ENCODE measurements around the gene SESN3.
"Not testable (repeated sequence)": the region's sequence is repeated elsewhere in the genome, so short reads cannot be mapped to it uniquely, and the experiment has no call there.

Gene SESN3, protein sequence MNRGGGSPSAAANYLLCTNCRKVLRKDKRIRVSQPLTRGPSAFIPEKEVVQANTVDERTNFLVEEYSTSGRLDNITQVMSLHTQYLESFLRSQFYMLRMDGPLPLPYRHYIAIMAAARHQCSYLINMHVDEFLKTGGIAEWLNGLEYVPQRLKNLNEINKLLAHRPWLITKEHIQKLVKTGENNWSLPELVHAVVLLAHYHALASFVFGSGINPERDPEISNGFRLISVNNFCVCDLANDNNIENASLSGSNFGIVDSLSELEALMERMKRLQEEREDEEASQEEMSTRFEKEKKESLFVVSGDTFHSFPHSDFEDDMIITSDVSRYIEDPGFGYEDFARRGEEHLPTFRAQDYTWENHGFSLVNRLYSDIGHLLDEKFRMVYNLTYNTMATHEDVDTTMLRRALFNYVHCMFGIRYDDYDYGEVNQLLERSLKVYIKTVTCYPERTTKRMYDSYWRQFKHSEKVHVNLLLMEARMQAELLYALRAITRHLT

DNA sequence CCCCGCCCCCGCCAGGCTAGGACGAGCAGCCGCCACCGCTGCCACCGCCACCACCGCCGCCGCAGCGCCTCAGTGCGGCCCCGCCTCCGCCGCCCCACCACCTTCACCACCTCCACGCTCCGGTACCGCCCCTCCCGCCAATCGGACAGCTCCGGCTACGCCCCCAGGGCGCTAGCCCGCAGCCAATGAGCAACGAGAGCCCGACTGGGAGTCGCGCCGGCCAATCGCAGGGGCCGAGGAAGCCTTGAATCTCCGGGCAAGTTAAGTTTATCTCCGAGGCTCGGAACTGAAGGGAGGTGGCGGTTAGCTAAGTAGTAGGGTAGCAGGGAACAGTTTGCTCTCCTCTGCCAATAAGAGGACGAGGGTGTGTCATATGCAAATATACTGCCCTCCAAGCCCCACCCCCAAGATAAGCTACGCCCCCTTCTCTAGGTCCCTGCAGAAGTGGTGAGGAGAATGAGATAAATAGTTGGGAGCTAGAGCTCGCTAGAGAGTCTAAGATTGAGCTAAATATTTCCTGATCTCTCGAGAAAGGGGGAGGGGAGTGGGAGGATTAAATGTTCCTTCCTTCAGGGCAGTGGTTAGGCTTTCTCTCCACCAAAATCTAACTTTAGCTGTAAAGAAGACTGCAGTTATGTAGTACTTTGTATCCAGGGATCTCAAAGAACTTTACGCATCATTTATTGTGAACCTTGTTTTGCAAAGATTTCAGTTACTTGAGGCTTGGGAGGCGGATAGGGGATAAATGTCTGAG lies at the start of gene SESN3:
TSS of gene SESN3 (minus strand) at position 76 of the 754 bp plus-strand sequence. CDS start 342 bp downstream, outside the sequence.
- DNase-seq (ENCODE audit: extremely low spot score) = peak; percentile 93

DNA sequence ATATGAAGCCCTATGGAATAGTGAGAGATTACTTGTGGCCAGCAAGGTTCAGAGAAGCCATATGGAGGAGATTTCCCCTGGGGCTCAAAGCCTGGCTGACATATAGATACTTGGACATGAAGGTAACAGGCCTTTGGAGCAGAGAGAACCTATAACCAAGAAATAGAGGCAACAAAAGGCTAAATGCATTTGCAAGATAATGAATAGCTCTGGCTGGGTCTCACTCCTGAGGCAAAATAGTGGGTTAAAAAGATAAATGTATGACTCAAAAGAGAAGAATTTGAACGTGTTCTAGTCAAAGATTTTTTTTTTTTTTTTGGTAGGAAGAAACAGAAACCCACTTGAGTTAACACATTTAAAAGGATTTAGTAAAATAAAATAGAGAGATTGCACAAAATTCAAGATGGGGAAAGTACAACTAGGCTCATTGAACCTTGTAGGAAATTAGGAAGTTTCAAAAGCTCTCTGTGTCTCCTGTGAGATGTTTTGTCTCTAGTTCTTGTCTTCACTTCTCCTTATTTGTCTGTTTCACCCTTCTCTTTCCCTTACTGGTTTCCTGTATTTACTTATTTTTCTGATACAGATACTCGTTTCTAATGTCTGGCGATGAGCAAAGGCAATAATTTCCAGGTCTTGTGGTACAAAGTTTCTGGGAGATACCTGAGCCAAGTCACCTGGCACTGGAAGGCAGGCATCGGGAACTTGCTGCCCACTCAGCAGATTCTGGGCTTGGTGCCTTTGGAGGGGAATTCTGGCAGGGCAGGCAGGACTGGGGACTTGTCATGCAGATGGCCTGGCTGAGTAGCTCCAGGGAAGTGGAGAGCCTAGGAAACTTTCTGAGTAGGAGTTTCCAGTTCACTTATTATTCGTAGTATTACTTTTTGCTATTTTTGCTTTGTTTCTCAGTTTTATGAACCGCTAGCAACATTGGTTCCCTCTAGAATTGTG lies 49.2 kb upstream of the SESN3 start:
- ChIA-PET CTCF (interaction anchor here (1.5 kb wide), 1 partner anchor 16 kb away, joined by 4 read pairs; no protein-coding TSS in a partner anchor), POLR2A (no interaction called here)
- TF ChIP-seq, protein P1, sequence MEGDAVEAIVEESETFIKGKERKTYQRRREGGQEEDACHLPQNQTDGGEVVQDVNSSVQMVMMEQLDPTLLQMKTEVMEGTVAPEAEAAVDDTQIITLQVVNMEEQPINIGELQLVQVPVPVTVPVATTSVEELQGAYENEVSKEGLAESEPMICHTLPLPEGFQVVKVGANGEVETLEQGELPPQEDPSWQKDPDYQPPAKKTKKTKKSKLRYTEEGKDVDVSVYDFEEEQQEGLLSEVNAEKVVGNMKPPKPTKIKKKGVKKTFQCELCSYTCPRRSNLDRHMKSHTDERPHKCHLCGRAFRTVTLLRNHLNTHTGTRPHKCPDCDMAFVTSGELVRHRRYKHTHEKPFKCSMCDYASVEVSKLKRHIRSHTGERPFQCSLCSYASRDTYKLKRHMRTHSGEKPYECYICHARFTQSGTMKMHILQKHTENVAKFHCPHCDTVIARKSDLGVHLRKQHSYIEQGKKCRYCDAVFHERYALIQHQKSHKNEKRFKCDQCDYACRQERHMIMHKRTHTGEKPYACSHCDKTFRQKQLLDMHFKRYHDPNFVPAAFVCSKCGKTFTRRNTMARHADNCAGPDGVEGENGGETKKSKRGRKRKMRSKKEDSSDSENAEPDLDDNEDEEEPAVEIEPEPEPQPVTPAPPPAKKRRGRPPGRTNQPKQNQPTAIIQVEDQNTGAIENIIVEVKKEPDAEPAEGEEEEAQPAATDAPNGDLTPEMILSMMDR (IDR thresholded peaks at IDR 0.05; ENCODE audit: control extremely low read depth, extremely low read depth, low read depth, missing control alignments) = no peak
- peak; percentile 20 for DNase-seq (ENCODE audit: extremely low spot score)

More for the DNA sequence above, at the start of gene SESN3:
- ChIA-PET CTCF (interaction anchor here (0.9 to 4.1 kb wide), 13 partner anchors 10 to 535 kb away, joined by 3 to 19 read pairs (median 4); no protein-coding TSS in a partner anchor), POLR2A (interaction anchor here (0.7 to 1.7 kb wide), 9 partner anchors 14 to 1158 kb away, joined by 3 to 10 read pairs (median 4); partner anchors contain the start of genes CCDC82, FAM76B, JRKL and MTMR2)
- TF ChIP-seq, protein P1 (IDR thresholded peaks at IDR 0.05; ENCODE audit: control extremely low read depth, extremely low read depth, low read depth, missing control alignments) = no peak

DNA sequence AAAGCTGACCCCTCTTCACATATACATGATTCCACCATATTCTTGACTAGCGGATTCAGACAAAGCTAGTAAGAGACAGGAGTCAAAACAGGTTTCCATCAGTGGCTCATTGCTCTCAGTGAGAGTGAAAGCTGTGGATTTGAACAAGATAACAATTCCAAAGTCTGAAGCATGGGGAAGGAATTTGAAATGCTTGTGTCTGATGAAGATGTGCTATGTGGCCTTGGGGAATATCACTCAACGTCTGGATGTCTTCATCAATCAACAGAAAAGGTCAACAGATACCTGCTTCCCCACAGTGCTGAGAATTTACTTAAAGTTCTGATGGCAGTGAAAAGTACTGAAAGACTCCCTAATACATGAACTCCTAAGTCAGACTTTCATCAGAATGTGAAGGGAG lies 46.9 kb upstream of the SESN3 start:
- ChIA-PET POLR2A (no interaction called here), CTCF (interaction anchor here (1.0 kb wide), 1 partner anchor 41 kb away, joined by 3 read pairs; no protein-coding TSS in a partner anchor)
- TF ChIP-seq, protein P1 (IDR thresholded peaks at IDR 0.05; ENCODE audit: control extremely low read depth, extremely low read depth, low read depth, missing control alignments) = no peak
- no peak for DNase-seq (ENCODE audit: extremely low spot score)

DNA sequence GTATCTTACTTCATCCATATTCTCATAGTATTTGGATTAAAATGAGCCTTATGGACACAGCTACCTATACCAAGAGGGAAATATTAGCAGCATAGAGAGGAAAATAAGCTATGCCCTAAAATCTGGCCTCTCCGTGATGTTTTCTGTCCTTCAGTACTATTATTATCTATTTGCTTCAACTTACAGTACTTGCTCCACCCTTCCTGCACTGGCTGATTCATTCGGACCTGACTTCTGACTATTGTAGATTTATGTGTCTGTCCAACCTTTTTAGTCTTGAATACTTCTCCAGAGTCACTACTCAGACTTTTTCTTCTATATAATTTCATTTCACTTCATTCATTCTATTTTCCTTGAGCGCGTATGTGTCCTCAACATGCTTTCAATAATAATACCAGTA lies 45.1 kb upstream of the SESN3 start:
- ChIA-PET CTCF (interaction anchor here (1.0 kb wide), 1 partner anchor 121 kb away, joined by 3 read pairs; no protein-coding TSS in a partner anchor), POLR2A (no interaction called here)
- DNase-seq (ENCODE audit: extremely low spot score) = no peak
- TF ChIP-seq, protein P1 (IDR thresholded peaks at IDR 0.05; ENCODE audit: control extremely low read depth, extremely low read depth, low read depth, missing control alignments) = no peak

DNA sequence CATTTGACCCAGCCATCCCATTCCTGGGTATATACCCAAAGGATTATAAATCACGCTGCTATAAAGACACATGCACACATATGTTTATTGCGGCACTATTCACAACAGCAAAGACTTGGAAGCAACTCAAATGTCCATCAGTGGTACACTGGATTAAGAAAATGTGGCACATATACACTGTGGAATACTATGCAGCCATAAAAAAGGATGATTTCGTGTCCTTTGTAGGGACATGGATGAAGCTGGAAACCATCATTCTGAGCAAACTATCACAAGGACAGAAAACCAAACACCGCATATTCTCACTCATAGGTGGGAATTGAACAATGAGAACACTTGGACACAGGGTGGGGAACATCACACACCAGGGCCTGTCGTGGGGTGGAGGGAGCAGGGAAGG lies 42.6 kb upstream of the SESN3 start:
- POLR2A ChIA-PET; DNase-seq (ENCODE audit: extremely low spot score); CTCF ChIA-PET: not testable (repeated sequence)

DNA sequence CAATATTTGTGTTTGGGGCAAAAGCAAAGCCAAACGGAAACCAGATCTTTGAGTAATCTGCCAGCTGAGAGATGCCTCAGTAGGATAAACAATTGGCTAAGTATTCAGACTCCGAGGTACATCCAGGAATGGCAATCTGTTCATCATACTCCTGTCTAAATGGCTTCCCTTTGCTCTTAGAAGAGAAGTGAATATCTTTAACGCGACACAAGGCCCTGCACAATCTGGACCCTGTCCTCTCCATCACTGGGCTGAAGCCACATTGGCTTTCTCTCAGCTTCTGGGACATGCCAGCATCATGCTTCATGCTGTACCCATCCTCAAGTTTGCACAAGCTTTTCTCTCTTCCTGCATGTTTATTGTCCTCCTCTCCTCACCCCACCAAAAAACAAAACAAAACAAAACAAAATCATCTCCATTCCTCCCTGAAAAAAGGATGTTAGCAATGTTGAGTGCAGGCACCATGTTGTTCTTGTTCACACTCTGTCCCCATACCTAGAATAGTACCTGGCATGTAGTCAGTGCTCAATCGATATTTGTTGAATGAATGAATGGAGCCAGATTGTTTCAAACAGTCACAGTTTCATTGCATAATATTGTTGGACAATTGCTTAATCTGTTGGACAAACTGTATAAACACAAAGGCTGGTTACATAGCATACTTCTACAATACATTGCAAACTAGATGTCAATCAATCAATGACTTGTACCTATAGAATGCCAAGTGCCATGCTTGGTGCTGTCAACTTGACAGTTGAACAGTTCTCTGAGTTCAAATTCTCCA lies 38.2 kb upstream of the SESN3 start:
- no peak for DNase-seq (ENCODE audit: extremely low spot score)
- TF ChIP-seq, protein P1 (IDR thresholded peaks at IDR 0.05; ENCODE audit: control extremely low read depth, extremely low read depth, low read depth, missing control alignments) = no peak
- CTCF ChIA-PET = no interaction called here
- POLR2A ChIA-PET = no interaction called here

All from GM10248 (cell line).